Neural cell (in vitro differentiated cells): ENCODE results near the gene ZNF266.

Experiments used
- EZH2 ChIP-seq: fragments of 200-600, 300-800 bp; shearing (Covaris generic), sonication (generic); IDR thresholded peaks from 2 replicates; pipeline ENCODE4 v1.6.1; 2014; ENCODE audit warnings: antibody characterized with exemption, low read length, borderline replicate concordance, mild to moderate bottlenecking; ENCODE audit not compliant: insufficient read depth, poor library complexity, severe bottlenecking
- MXI1 ChIP-seq: fragments of 450-650 bp; conservative IDR thresholded peaks from 2 replicates; pipeline ENCODE4 v1.6.1; 2014; ENCODE audit warnings: antibody characterized with exemption, mild to moderate bottlenecking; ENCODE audit not compliant: poor library complexity, severe bottlenecking
- POLR2AphosphoS5 ChIP-seq: IDR thresholded peaks from 2 replicates; pipeline ENCODE4 v1.6.1; 2012
- TAF1 ChIP-seq: IDR thresholded peaks from 2 replicates; pipeline ENCODE4 v1.6.1; 2012; ENCODE audit warnings: low read depth
- TF ChIP-seq, protein P1 (sequence below): fragments of 450-650 bp; IDR thresholded peaks from 2 replicates; pipeline ENCODE4 v1.5.1; 2014; ENCODE audit warnings: antibody characterized with exemption, mild to moderate bottlenecking, moderate library complexity; ENCODE audit not compliant: poor library complexity, severe bottlenecking
- TF ChIP-seq, protein P2 (sequence below): IDR thresholded peaks from 2 replicates; pipeline ENCODE4 v1.6.1; 2012; ENCODE audit warnings: borderline replicate concordance

DNA sequence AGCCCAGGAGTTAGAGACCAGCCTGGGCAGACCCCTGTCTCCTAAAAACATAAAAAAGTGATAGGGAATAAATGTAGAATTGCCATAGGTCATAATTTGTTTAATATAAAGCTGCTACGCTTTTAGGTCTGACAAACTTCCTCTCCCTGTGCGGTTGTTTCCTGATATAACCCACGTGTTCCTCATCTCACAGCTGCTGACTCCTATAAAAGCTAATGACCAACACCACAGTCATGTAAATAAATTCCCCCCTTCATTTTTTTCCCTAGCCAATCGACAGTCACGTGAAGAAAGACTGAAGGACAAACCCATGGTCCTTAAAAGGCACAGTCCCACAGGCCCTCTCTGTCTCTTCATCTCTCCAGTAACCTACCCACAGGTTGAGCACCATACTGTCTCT lies 27.5 kb downstream of the ZNF266 start:
- TF ChIP-seq MXI1 (no peak), POLR2AphosphoS5 (no peak), TAF1 (no peak), EZH2 (no peak)
- TF ChIP-seq, protein P1, sequence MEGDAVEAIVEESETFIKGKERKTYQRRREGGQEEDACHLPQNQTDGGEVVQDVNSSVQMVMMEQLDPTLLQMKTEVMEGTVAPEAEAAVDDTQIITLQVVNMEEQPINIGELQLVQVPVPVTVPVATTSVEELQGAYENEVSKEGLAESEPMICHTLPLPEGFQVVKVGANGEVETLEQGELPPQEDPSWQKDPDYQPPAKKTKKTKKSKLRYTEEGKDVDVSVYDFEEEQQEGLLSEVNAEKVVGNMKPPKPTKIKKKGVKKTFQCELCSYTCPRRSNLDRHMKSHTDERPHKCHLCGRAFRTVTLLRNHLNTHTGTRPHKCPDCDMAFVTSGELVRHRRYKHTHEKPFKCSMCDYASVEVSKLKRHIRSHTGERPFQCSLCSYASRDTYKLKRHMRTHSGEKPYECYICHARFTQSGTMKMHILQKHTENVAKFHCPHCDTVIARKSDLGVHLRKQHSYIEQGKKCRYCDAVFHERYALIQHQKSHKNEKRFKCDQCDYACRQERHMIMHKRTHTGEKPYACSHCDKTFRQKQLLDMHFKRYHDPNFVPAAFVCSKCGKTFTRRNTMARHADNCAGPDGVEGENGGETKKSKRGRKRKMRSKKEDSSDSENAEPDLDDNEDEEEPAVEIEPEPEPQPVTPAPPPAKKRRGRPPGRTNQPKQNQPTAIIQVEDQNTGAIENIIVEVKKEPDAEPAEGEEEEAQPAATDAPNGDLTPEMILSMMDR = no peak
- TF ChIP-seq, protein P2, sequence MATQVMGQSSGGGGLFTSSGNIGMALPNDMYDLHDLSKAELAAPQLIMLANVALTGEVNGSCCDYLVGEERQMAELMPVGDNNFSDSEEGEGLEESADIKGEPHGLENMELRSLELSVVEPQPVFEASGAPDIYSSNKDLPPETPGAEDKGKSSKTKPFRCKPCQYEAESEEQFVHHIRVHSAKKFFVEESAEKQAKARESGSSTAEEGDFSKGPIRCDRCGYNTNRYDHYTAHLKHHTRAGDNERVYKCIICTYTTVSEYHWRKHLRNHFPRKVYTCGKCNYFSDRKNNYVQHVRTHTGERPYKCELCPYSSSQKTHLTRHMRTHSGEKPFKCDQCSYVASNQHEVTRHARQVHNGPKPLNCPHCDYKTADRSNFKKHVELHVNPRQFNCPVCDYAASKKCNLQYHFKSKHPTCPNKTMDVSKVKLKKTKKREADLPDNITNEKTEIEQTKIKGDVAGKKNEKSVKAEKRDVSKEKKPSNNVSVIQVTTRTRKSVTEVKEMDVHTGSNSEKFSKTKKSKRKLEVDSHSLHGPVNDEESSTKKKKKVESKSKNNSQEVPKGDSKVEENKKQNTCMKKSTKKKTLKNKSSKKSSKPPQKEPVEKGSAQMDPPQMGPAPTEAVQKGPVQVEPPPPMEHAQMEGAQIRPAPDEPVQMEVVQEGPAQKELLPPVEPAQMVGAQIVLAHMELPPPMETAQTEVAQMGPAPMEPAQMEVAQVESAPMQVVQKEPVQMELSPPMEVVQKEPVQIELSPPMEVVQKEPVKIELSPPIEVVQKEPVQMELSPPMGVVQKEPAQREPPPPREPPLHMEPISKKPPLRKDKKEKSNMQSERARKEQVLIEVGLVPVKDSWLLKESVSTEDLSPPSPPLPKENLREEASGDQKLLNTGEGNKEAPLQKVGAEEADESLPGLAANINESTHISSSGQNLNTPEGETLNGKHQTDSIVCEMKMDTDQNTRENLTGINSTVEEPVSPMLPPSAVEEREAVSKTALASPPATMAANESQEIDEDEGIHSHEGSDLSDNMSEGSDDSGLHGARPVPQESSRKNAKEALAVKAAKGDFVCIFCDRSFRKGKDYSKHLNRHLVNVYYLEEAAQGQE = no peak
